ENCODE results near the gene FBXW11. TPM values are rescaled to one million over a fixed set of nuclear protein-coding genes. Genes with fewer than 3 reads are reported as not detected.

Gene FBXW11
- total RNA-seq, 1 donor from 2014 or later: 35.4 TPM

DNA sequence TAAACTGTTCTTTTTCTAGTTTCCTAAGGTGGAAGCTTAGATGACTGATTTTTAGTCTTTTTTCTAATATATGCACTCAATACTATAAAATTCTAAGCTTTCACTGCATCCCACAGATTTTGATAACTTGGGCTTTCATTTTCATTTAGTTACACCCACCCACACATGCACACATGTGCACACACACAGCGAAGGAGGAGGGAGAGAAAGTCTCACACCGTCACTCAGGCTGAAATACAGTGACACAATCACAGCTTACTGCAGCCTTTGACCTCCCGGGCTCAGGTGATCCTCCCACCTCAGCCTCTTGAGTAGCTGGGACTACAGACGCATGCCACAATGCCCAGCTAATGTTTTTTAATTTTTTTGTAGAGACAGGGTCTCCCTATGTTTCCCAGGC lies 124.3 kb downstream of the FBXW11 start:
- intact Hi-C loops (cut with micrococcal nuclease): no loop called here

DNA sequence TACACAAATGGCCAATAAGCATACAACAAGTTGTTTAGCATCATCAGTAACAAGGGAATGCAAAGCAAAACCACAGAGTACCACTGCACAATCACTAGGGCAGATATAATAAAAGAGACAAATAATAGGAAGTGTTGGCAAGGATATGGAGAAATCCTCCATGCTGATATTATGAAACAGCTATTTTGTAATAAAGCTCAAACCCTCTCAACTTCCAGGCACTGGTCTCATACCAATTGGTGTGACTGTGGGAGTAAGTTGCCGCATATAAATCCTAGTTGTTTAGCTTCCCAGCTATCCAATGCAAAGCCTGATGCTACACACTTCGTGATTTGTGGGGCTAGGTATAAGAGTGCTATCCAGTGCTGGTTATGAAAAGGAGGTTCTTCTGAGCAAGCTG lies 132.2 kb downstream of the FBXW11 start:
- intact Hi-C loops (cut with micrococcal nuclease): no loop called here

DNA sequence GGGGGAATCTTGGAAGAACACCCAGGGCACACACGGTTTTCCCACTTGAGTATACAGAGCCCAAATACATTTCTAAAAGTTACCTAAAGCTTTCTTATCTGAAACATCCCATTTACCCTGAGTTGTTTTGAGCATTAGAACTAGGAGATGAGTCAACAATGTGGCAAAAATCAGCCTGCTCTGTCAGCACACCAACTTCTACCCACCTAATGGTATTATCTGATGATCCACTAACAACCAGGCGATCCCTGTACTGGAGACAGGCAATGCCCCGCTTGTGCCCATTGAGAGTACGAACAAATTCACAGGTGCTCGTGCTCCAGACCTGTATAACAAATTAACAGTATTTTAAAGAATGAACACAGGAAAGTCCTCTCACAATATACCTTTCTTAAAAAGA lies 133.8 kb downstream of the FBXW11 start:
- intact Hi-C loops (cut with micrococcal nuclease): no loop called here

DNA sequence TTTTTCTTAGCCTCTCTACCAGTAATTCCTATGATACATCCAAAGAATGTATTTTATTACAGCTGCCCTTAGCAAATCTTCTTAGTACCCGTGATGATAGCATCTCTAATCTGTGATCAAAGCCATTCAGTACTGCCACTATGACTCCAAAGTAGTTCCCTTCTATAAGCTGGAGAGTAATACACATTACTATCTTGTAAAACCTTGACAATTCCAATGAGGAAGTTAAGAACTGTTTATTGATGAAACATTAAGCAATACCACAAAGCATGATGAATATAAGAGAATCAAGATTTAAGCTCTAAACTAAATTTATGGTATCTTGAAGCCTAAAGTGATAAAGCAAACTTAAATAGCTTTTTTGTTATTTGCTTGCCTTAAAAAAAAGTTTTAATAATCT lies 134.7 kb downstream of the FBXW11 start:
- intact Hi-C loops (cut with micrococcal nuclease): no loop called here

DNA sequence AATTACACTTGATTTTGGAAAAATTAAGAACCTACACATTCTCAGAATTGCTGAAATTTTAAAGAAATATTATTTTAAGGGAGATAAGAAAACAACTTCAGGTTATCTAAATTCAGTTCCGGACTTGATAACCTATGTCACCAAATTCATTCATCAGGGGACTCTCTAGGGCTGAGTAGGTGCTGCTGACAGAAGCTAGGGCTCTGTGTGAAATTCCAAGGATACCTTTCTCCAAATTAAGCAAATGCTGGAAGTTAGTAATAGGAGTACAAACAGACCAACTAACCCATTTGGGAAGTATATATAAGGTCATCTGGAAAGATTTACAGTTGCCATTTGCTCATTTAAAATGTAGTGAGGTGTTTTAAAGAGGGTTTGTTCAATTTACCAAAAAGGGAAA lies 136.5 kb downstream of the FBXW11 start:
- intact Hi-C loops (cut with micrococcal nuclease): no loop called here

DNA sequence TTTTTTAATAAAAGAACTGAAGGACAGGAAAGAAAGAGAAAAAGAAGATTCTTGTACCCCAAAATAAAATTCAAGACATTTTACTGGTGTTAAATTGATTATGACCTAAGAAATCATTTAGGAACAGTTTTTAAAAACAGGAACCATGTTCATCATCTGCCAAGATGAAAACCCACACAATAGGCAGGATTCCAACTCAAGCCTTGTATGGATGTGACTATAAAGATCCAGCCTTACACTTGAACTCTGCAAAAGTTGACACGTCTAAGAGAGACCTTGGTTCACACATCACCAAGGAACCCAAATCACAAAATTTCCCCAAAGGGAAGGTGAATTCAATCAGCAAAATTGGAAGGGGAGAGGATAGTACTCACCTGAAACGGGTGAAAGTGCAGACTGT lies 138.2 kb downstream of the FBXW11 start:
- intact Hi-C loops (cut with micrococcal nuclease): no loop called here

DNA sequence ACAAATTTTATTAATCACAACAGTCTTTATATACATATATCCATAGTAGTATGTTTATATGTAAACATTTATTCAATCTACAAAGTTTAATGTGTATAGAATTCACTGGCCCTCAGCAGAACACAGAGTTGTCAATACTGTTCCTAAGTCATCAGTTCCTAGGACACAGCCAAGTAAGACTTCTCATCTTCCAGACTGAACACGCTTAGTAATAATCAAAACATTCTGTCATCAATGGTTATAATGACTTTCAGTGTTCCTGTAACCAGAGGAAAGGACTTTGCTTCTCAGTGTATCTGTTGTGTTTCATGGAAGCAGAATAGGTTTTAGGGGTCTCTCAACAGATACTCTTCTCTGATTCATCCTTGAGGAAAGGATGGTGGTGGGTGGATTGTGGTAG lies 138.7 kb downstream of the FBXW11 start:
- intact Hi-C loops (cut with micrococcal nuclease): no loop called here

DNA sequence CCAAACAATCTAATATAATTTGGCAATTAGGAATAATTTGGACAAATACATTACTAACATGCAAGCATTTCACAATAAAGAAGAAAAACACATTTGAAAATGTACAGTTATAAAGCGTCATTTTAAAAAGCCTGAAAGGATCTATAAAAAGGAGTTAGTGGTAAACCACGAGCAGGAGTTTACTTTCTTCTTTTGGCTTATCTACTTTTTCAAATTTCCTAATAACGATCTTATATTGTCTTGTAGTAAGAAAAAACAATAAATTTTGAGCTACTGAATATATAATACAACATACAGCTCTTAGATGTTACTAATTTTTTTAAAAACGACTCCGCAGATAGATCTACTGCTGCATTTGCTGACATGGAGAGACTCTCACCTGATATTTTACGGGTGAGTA lies 141.0 kb downstream of the FBXW11 start:
- intact Hi-C loops (cut with micrococcal nuclease): no loop called here

DNA sequence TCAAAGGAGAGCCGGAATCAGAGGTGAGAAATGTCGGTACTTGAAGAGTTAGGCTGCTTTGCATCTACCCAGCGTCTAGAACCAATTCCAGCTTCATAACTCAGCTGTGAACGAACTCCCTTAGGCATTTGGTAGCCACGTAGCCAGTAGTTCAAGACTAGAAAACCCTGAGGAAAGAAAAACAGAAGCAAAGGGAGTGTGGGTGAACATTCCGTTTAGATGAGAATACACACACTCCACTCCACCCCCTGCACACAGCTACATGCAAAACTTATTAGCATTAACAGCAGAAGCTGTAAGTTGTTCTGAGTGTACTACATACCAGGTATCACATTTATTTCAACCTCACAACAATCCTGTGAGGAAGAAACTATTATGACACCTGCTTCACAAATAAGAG lies 142.5 kb downstream of the FBXW11 start:
- intact Hi-C loops (cut with micrococcal nuclease): no loop called here

DNA sequence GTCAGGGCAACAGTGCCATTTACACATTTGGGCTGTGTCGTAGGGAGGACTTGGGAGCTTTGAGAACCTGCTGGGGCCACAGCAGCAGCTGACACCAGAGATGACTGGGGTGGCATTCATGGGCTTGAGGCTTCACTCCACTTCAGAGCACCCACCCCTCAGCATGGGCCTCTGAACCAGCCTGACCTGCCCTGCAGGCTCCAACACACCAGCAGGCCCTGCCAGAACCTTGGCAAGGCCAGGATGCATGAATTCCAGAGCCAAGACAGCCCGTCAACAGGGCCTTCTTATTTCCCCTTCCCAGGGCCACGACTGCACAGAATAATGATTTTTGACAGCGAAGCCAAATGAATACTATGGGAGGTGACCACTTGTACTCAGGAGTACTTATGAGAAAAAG lies 143.8 kb downstream of the FBXW11 start:
- intact Hi-C loops (cut with micrococcal nuclease): no loop called here

DNA sequence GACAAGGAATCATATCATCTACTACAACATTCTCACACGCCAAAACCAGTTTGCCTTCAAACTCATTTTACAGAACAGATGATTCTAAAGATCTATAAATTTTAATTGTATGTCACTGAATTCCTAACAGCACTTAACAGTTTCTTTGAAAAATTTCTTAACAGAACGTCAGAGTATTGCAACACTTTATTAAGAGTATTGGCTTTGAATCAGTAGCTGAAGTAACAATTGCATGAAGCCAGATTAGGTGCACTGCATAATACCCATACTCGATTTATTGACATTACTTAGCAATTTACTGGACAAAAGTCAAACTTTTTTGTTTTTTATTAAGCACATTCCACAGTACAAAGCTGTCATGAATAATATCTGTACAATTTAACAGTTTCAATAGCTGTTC lies 145.1 kb downstream of the FBXW11 start:
- intact Hi-C loops (cut with micrococcal nuclease): no loop called here

DNA sequence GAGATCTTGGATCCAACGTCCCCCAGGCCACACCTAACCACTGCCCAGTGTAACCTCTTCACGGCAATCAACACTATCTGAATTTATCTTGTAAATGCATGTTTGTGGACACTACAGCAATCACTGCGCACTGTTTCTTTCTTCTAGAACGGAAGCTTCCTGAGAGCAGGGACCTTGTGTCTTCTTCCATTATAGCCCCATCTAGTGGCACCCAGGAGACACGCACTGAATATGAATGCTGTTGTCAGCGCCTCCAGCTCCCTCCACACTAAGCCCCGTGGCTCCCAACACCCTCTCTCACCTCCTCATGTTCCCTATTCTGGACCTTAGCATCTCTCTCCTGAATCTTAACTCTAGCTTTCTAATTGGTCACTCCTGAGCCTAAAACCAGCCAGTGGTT lies 148.1 kb downstream of the FBXW11 start:
- intact Hi-C loops (cut with micrococcal nuclease): no loop called here

DNA sequence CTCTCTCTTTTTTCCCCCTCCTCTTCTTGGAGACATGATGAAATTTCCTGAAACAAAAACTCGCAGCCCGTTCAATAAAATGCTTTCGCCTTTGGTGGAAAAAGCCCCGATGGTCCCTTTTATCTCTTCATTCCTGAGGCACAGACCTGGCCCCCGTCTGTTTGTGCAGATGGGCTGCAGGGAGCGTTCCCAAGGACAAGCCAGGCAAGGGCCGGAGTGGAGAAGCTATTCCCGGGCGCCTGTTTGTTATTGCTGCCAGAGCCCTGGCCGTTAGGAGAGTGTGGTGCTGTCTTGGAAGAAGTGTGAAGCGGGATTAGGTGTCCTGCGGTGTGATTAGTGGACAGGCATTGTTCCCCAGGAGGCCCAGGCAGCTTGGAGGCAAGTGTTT lies 149.0 kb downstream of the FBXW11 start:
- intact Hi-C loops (cut with micrococcal nuclease): no loop called here

DNA sequence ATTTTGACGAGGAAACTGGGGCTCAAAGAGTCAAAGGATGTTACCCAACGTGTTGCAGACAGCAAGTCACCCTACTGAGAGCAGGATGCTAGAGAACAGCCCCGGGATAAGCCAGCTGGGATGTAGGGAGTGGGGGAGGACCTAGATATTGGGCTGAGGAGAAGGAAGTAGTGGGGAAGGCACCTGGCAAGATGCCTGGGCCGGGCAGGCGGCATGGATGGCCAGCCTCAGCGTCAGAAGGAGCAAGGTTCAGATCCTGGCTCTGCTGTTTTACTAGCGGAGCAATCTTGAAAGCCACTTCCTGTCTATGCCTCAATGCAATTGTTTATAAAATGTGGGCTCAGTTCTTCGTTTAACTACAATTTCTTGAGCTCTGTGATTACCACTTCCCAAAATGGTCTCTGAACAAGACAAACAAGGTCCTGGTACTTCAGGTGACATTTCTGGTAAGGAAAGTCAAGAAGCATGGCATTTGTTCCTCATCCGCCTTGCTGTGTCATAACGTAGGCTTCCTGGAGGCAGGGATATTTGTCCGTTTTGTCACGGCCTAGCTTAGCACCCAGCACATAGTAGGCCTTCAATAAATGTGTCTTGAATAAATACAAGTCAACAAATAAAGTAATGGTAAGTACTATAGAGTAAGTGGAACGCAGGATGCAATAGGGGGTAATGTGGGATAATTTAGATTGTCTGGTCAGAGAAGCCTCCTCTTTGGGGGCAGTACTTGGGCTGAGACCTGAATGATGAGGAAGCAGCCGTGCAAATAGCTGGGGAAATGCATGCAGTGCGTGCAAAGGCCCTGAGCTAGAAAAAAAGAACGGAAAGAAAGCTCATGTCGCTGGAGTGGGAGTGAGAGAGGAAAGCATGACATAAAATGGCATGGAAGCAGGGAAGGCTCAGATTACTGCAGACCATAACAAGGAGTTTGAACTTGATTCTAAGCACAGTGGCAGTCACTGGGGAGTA lies 150.4 kb downstream of the FBXW11 start:
- intact Hi-C loops (cut with micrococcal nuclease): no loop called here

DNA sequence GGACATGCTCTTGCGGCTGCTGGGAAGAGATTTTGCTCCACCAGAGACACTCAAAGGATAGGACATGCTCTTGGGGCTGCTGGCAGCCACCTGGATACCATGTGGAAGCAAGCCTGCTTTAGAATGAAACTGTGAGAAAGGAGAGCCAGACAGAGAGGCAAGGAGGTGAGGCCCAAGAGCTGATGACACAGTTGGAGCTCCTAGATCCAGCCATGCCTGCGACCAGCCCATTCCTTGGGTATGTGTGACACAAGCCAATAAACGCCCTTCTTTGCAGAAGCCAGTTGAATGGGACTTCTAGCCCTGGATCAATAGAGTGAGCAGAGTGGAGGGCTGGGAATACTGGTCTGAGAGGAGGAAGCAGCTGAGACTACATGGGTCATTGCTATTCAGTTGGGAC lies 151.2 kb downstream of the FBXW11 start:
- intact Hi-C loops (cut with micrococcal nuclease): no loop called here

DNA sequence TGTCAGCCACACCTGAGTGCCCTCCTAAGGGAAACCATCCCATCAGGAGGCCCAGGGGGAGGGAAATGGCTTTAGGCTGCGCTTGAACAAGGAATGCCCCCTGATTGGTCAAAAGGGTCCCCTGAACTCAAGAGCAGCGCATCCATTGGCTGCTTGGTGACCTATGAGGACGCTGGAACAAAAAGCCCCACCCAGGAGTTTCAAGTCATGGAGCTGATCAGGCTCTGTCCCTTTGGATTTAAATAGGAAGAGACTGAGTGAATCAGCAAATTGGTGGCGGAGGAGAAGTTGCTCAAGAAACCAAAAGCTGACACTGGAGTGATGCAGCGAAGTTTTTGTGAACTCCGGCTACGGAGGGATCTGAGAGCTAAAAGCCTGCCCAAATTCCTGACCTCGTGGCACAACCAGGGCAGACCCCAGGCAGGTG lies 154.2 kb downstream of the FBXW11 start:
- intact Hi-C loops (cut with micrococcal nuclease): no loop called here

DNA sequence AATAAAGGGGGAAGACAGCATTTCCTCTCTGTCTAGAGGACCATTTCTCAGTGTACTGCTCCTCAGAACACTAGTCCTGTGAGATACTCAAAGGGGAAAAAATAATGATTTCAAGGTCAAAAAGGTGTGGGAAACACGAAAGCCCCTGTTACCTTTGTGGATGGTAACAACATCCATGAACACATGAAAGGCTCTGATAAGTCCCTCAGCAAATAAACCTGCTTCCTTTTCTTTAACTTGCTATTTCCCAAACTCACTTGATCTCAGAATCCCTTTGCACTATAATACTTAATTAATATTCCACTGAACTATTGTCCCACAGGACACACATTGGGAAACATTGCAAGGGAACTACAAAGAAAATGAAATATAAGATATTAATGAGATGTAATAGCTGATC lies 155.2 kb downstream of the FBXW11 start:
- intact Hi-C loops (cut with micrococcal nuclease): no loop called here

DNA sequence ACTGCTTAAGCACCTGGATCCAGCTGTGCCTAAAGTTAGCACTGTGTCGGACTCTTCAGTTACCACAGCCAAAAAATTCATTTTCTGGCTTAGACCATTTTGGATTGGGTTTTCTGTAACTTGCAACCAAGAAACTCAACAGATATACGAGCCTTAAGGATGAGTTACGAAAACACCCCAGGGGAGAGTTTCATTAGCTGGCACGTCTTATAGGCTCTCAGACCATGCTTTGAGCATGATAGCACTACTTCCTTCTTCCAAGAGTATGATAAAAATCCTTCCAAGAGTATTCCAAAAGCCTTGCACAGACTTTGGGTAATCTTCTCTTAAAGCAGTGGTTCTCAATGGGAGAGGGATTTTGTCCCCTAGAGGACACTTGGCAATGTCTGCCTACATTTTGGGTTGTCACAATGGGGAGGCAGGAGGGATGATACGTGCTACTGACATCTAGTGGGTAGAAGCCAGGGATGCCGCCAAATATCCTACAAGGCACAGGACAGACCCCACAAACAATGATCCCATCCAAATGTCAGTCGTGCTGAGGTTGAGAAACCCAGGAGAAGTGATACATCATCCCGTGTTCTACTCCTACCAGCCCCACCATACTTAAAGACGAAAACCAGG lies 156.0 kb downstream of the FBXW11 start:
- intact Hi-C loops (cut with micrococcal nuclease): no loop called here

DNA sequence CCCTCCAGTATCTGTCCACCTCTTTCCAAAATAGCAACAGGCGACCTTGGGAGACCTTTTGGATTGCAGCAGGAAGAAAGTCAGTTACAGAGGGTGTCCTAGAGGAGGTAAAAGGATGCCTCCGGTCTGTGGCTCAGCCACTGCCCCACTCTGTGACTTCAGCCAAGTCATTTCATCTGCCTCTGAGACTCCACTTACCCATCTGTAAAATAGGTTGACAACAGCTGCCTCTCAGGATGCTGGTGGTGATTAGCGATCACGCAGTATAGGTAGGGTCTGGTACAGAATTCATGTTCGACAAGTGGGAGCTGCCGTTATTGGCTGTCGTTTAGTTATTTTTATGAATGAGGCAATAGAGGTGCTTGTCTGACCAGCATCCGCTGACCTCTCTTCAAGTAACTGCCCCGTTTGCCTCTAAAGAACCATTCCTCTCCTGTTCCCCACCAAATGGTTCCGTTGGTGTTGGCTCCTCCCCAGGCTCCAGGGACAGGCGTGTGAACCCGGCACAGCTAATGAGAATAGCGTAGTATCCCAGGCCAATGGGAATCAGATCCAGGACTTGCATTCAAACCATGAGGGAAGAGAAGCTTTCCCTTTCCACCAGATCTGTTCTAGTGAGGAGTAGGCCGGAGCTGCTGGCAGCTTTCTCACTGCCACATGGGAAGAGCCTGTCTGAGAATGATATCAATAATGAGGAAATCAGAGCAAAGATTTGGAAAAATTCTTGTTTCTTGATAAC lies 156.7 kb downstream of the FBXW11 start:
- intact Hi-C loops (cut with micrococcal nuclease): no loop called here

DNA sequence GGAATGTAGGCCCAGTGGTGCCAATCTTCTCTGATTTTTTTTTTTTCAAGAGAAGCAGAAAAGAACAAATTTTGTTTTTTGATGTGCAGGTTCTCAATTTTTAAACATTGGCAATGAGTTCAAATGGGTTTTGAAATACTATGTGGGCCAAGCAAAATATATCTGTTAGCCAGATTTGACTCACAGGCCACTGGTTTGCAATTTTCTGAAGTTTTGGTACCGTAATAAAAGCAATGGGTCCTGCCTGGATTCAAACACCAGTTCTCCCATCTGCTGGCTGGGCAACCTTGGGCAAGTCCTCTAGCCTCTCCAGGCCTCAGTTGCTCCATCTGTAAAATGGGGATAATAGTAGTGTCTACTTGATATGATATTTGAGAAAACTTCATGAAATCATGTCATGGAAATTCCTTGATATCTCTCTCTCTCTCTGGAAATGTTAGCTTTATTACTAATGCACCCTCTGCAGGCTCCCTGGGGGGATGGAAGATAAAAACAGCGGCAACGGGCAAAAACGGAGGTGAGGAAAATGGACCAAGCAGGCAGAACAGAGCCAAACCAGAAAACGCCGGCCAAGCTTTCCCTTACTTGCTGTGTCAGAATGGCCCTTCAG lies 157.4 kb downstream of the FBXW11 start:
- intact Hi-C loops (cut with micrococcal nuclease): no loop called here

DNA sequence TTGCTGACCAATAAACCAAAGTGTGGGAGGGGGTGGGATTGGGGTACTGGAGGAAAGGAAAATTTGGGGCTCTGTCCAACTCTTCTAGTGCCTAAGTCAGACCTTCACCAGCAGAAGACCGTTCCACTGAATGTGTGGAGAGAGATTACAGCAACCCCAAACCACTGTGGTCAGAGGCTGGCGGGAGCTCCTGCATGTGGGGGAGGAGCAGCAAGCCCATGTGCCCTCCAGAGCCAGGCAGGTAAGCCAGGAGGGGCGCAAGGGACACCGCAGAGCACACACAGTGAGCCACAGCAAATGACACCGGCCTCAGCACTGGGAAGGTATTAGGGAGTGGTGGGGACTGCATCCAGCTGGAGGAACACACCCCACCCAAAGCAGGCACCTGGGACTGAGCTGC lies 158.0 kb downstream of the FBXW11 start:
- intact Hi-C loops (cut with micrococcal nuclease): no loop called here

DNA sequence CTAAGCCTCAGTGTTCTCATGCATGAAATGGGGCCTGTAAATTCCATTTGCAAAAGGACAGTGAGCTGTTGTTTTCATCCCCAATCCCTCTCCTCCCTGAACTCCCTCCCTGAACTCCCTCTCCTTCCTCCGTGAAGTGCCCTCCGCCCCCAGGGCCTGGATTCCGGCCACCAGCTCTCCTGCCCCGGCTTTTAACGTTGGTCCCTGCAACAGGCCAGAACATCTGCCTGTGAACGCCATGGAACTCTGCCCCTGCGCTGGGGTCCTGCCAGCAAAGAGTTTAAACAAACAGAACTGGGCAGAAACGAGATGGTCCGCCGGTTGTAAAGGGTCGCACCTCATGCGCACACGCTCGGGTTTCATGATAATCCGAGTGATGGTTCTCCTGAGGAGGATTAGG lies 158.4 kb downstream of the FBXW11 start:
- intact Hi-C loops (cut with micrococcal nuclease): no loop called here

Data from T-helper 1 cell treated with Interleukin-12 subunit alpha and Interleukin-12 subunit beta and Interleukin-4 antibody, amounts not matched to agents 30 ng/mL and 1 ng/mL, for 36 hours (primary cell).